Breast epithelium (tissue), 4 donors: ENCODE results near the gene CENPP. TPM values are rescaled to one million over a fixed set of nuclear protein-coding genes. Genes with fewer than 3 reads are reported as not detected.

Experiments used
- DNase-seq, 2 donors: peaks; one replicate each; pipeline ENCODE4 v3.0.0-alpha.2; 2019; ENCODE audit warnings: low spot score in 2 of 2
- H3K27ac ChIP-seq, 2 donors: fragments of 200-600 bp; sonication (generic) in 1 of 2; one replicate each; pipeline ENCODE4 v1.5.1; 2016 to 2019; ENCODE audit warnings: mild to moderate bottlenecking in 1 of 2
- H3K27me3 ChIP-seq, 2 donors: fragments of 200-600 bp; sonication (generic) in 1 of 2; one replicate each; pipeline versions ENCODE4 v1.5.1 to v1.6.0; 2017 to 2019; ENCODE audit warnings: control low read depth in 1 of 2, mild to moderate bottlenecking in 1 of 2
- H3K36me3 ChIP-seq: fragments of 200-600 bp; one replicate; pipeline ENCODE4 v1.5.1; 2019
- H3K4me1 ChIP-seq, 2 donors: fragments of 200-600 bp; sonication (generic); one replicate each; pipeline ENCODE4 v1.5.1; 2016 to 2019; ENCODE audit warnings: control low read depth in 1 of 2
- H3K4me3 ChIP-seq, 3 donors: fragments of 200-600 bp; sonication (generic); 1 replicate in 2 of 3; 2 replicates in 1 of 3; pipeline ENCODE4 v1.5.1; 2016 to 2019; ENCODE audit warnings: mild to moderate bottlenecking in 3 of 3, moderate library complexity in 2 of 3
- H3K9me3 ChIP-seq, 2 donors: fragments of 200-600 bp; sonication (generic) in 1 of 2; one replicate each; pipeline ENCODE4 v1.5.1; 2016 to 2019; ENCODE audit warnings: control low read depth in 1 of 2
- POLR2A ChIP-seq: fragments of 450-650 bp; IDR thresholded peaks from one replicate; pipeline ENCODE4 v1.6.1; 2016; ENCODE audit warnings: antibody characterized with exemption, mild to moderate bottlenecking, moderate library complexity
- POLR2AphosphoS5 ChIP-seq, 3 donors: sonication (generic); formaldehyde crosslinking; IDR thresholded peaks; one replicate each; pipeline ENCODE4 v1.6.1; 2017; ENCODE audit warnings: antibody characterized with exemption in 3 of 3
- intact Hi-C: fragments of 100-400 bp; cut with DNase I; formaldehyde crosslinking; loops from one replicate; pipeline ENCODE4 v1.15.1; 2023; ENCODE audit warnings: low total_unique reads
- total RNA-seq, 3 donors: library from RNA; depleted of rRNA; stranded (reverse); fragments of >200 nt; gene quantifications; one replicate each; pipeline ENCODE4 v1.1.0, GENCODE V29; 2016
- TF ChIP-seq, protein P1 (sequence below), 3 donors: fragments of 450-650 bp; IDR thresholded peaks; one replicate each; pipeline ENCODE4 v1.5.1; 2016 to 2017; ENCODE audit warnings: antibody characterized with exemption in 3 of 3, mild to moderate bottlenecking in 3 of 3, moderate library complexity in 3 of 3

The CENPP gene
- total RNA-seq, 3 donors from 2014 or later = 3.9 to 6.1 (median 4.5) TPM

DNA sequence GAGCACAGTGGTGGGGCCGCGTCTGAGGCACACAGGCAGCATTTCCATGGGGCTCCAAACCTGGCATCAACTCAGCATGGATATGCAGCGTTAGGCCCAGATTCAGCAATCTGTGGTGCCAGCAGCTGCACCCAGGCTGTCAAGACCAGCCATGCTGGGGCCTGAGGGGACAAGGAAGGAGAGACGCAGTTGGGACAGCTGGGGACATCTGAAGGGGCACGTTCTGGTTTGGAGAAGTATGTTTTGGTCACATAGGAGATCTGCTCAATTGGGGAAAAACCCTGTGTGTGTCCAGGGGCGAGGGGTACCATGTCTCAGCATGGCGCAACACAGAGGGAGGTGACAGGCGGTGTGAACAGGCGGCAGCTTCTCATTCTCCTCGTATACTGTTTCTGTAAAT is 276.7 kb downstream of the CENPP start:
- H3K27ac ChIP-seq = peak overlapping the region in 1 of 2 donors; percentile 80
- H3K4me3 ChIP-seq = no peak overlapping the region
- H3K9me3 ChIP-seq = peaks cover 0 to 8% of the 10 kb centered on the region in 2 donors
- no peaks in the 10 kb centered on the region for H3K27me3 ChIP-seq
- H3K36me3 ChIP-seq = no peaks in the 10 kb centered on the region
- H3K4me1 ChIP-seq = peaks cover 0 to 5% of the 10 kb centered on the region in 2 donors
- DNase-seq = no peak
- intact Hi-C loops = no loop called here
- no peak for TF ChIP-seq POLR2AphosphoS5 (IDR thresholded peaks at IDR 0.05)
- TF ChIP-seq, protein P1, sequence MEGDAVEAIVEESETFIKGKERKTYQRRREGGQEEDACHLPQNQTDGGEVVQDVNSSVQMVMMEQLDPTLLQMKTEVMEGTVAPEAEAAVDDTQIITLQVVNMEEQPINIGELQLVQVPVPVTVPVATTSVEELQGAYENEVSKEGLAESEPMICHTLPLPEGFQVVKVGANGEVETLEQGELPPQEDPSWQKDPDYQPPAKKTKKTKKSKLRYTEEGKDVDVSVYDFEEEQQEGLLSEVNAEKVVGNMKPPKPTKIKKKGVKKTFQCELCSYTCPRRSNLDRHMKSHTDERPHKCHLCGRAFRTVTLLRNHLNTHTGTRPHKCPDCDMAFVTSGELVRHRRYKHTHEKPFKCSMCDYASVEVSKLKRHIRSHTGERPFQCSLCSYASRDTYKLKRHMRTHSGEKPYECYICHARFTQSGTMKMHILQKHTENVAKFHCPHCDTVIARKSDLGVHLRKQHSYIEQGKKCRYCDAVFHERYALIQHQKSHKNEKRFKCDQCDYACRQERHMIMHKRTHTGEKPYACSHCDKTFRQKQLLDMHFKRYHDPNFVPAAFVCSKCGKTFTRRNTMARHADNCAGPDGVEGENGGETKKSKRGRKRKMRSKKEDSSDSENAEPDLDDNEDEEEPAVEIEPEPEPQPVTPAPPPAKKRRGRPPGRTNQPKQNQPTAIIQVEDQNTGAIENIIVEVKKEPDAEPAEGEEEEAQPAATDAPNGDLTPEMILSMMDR (IDR thresholded peaks at IDR 0.05) = no peak
- no peak for TF ChIP-seq POLR2A

DNA sequence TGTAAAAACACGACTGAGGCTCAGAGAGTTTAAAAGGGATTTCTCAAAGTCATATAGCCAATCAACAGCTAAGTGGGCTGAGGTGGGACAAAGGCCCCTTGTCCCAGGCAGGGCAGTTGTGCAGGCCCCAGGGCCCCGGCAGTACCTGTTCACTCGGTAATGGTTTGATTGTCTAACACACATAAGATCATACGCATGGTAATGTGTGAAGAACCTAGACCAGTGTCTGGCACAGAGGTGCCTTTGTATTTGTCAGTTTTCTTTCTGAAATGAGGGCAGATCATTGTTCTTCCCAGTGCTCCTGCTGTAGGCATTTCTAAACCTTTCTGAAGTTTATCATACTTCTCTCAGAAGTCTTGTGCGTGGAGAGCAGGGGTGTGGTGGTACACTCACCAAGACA is 277.3 kb downstream of the CENPP start:
- DNase-seq = no peak
- no peak overlapping the region for H3K4me3 ChIP-seq
- peaks cover 0 to 5% of the 10 kb centered on the region in 2 donors for H3K4me1 ChIP-seq
- no peak overlapping the region for H3K27ac ChIP-seq
- TF ChIP-seq POLR2AphosphoS5 (IDR thresholded peaks at IDR 0.05) = no peak
- TF ChIP-seq POLR2A = no peak
- TF ChIP-seq, protein P1 (IDR thresholded peaks at IDR 0.05) = no peak
- no peaks in the 10 kb centered on the region for H3K36me3 ChIP-seq
- H3K27me3 ChIP-seq = no peaks in the 10 kb centered on the region
- intact Hi-C loops = no loop called here
- peaks cover 0 to 8% of the 10 kb centered on the region in 2 donors for H3K9me3 ChIP-seq

DNA sequence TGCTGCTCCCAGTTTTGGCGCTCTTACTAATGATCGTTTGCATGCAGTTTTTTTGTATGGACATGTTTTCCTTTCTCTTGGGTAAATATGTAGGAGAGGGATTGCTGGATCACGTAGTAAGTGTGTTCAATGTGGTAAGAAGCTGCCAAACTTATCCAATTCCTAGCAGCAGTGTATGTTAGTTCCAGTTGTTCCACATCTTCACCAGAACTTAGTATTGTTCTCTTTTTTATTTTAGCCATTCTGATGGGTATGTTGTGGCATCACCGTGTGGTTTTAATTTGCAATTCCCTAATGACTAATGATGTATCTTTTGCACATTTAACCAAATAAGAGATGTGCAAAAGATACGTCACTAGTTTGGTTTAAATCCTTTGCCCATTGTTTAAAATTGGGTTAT is 278.2 kb downstream of the CENPP start:
- no peak overlapping the region for H3K27ac ChIP-seq
- no peak for DNase-seq
- intact Hi-C loops = no loop called here
- no peak overlapping the region for H3K4me3 ChIP-seq
- H3K27me3 ChIP-seq = no peaks in the 10 kb centered on the region
- H3K9me3 ChIP-seq = peaks cover 0 to 8% of the 10 kb centered on the region in 2 donors
- no peaks in the 10 kb centered on the region for H3K36me3 ChIP-seq
- TF ChIP-seq POLR2AphosphoS5 (IDR thresholded peaks at IDR 0.05) (no peak), POLR2A (no peak)
- TF ChIP-seq, protein P1 (IDR thresholded peaks at IDR 0.05) = no peak
- peaks cover 0 to 5% of the 10 kb centered on the region in 2 donors for H3K4me1 ChIP-seq

DNA sequence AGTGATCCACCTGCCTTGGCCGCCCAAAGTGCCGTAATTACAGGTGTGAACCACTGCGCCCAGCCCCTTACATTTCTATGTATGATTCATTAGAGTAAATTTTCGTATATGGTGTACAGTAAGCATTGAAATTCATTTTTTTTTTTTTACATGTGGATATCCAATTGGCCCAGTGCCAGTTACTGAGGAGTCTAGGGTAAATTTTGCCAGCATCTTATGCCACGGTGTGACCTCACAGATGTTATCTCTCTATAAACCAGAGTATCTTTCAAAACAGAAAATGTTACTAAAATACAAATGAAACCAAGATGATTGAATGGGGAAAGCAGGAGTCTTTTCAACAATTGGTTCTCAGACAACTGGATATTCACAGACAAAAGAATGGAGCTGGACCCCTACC is 279.5 kb downstream of the CENPP start:
- H3K36me3 ChIP-seq = no peaks in the 10 kb centered on the region
- H3K27ac ChIP-seq = no peak overlapping the region
- DNase-seq = no peak
- intact Hi-C loops = no loop called here
- no peak overlapping the region for H3K4me3 ChIP-seq
- H3K27me3 ChIP-seq = no peaks in the 10 kb centered on the region
- TF ChIP-seq, protein P1 (IDR thresholded peaks at IDR 0.05) = no peak
- TF ChIP-seq POLR2AphosphoS5 (IDR thresholded peaks at IDR 0.05) (no peak), POLR2A (no peak)
- H3K4me1 ChIP-seq = no peaks in the 10 kb centered on the region
- peaks cover 0 to 8% of the 10 kb centered on the region in 2 donors for H3K9me3 ChIP-seq

DNA sequence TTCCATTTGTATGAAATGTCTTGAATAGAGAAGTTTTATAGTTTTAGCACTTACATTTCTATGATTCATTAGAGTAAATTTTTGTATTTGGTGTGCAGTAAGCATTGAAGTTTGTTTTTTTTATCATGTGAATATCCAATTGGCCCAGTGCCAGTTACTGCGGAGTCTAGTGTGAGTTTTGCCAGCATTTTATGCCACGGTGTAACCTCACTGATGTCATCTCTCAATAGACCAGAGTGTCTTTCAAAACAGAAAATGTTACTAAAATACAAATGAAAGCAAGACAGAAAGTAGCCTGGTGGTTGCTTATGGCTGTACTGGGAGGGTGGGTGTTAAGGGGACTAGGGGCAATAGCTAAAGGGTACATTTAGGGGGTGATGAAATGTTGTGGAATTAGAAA is 281.3 kb downstream of the CENPP start:
- no peaks in the 10 kb centered on the region for H3K4me1 ChIP-seq
- TF ChIP-seq POLR2A (no peak), POLR2AphosphoS5 (IDR thresholded peaks at IDR 0.05) (no peak)
- TF ChIP-seq, protein P1 (IDR thresholded peaks at IDR 0.05) = no peak
- no peak overlapping the region for H3K4me3 ChIP-seq
- H3K9me3 ChIP-seq = peaks cover 0 to 8% of the 10 kb centered on the region in 2 donors
- H3K36me3 ChIP-seq = no peaks in the 10 kb centered on the region
- no peaks in the 10 kb centered on the region for H3K27me3 ChIP-seq
- DNase-seq = no peak
- no peak overlapping the region for H3K27ac ChIP-seq
- intact Hi-C loops = no loop called here
